ENCODE results near the gene ADORA3. TPM values are rescaled to one million over a fixed set of nuclear protein-coding genes. Genes with fewer than 3 reads are reported as not detected.
"Not testable (repeated sequence)": the region's sequence is repeated elsewhere in the genome, so short reads cannot be mapped to it uniquely, and the experiment has no call there.

Gene ADORA3
- polyA plus RNA-seq (2012; ENCODE audit: insufficient read depth, insufficient read length, low read depth) = not detected

DNA sequence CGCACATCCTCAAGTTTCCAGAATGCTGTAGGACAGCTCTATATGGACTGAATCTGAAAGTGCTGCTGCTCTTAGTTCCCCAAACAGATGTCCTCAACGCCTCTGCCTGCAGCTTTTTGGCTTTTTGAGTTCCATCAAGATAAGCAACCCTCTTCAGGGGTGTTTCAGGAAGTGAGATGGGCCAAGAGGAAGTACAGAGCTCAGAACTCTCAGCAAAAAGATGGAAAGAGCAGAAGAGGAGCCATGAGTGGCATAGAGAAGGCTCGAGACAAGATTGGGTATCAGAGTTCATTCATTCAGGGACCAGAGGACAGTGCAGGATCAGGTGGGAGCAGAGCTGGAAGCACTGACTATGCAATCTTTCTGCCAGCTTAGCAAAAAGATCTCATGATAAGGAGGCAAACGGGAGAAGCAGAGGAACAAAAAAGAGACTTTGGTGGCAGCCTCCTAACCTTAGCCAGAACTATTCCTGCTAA is at the start of gene ADORA3, which contains the start of gene TMIGD3:
TSS of gene ADORA3 (minus strand) at position 49 of the 476 bp plus-strand sequence. CDS start 279 bp downstream, outside the sequence.
TSS of gene TMIGD3 (minus strand) at position 49 of the 476 bp plus-strand sequence. CDS start 279 bp downstream, outside the sequence.
- H3K27me3 ChIP-seq = 0 out of 2 replicates have a peak, but pooled peaks cover 2% of the 10 kb centered on the region
- H3K4me1 ChIP-seq = no peaks in the 10 kb centered on the region
- H3K36me3 ChIP-seq = no peaks in the 10 kb centered on the region
- no peak within 1 kb of the TSS for H3K4me3 ChIP-seq (ENCODE audit: low read depth, low read length)
- DNase-seq = no peak
- no peaks in the 10 kb centered on the region for H3K9me3 ChIP-seq
- TF ChIP-seq CTCF (IDR thresholded peaks at IDR 0.05; ENCODE audit: low read depth, low read length) = no peak

DNA sequence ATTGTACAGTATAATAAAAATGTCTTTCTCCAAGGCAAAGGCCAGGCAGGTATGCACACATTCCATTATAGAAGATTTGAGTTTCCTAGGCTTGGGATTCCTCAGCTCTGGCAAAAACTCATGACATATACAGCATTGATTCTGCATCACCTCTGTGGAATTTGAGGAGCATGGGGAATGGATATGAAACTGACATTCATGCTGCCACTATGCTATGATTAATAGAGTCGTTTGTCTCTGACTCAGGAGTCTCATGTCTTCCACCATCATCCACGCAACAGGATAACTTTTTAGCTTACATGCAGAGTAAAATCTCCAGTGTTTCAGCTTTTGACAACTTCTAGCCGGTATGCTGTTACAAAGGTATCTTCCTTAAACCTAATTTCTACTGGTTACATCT is 49.8 kb upstream of the ADORA3 start:
- Histone ChIP-seq H3K36me3 (no peaks in the 10 kb centered on the region), H3K4me3 (ENCODE audit: low read depth, low read length) (no peak overlapping the region), H3K9me3 (no peaks in the 10 kb centered on the region), H3K27me3 (peaks cover 3% of the 10 kb centered on the region), H3K4me1 (no peaks in the 10 kb centered on the region)
- no peak for DNase-seq
- TF ChIP-seq CTCF (IDR thresholded peaks at IDR 0.05; ENCODE audit: low read depth, low read length) = no peak

- Histone ChIP-seq H3K9me3 (no peaks in the 10 kb centered on the region), H3K4me3 (ENCODE audit: low read depth, low read length) (no peak overlapping the region), H3K4me1 (no peaks in the 10 kb centered on the region), H3K36me3 (no peaks in the 10 kb centered on the region), H3K27me3 (peaks cover 8% of the 10 kb centered on the region)
- DNase-seq = no peak
- TF ChIP-seq CTCF (IDR thresholded peaks at IDR 0.05; ENCODE audit: low read depth, low read length) = no peak
These were observed 49.2 kb upstream of the ADORA3 start for GRCh38 chr1:111552587-111552986.

DNA sequence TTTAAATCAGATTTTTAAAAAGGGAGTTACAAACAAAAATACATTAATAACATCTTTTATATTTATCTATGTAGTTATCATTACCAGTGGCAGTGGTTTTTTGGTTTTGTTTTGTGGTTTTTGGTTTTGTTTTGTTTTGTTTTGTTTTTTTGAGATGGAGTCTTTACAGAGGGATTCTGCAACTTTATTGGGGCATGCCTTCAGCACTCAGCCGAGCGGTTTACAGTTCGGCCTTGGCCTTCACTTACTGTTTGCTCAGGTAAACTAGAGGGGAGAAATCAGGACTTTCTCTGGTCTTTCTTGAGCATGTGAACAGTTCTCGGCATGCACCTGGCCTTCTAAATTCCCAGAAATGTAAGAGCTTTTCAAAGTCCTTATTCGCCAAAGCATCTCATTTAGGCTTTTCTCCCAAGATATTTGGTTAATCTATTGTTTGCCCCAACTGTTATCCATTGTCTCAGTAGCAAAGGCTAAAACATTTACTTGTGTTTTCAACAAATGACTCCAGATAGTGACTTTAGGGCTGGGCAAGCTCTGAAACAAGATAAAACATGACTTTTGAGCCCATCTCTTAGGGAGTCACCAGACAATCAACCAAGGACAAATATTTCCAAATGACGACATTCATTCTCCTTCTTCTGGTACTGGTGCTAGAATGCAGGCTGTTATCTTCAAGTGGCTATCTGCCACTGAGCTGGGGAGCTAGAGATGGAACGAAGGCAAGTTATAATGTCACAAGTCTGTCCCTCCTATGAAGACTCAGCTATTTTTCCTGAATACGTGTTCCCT is 48.4 kb upstream of the ADORA3 start:
- Histone ChIP-seq H3K4me1 (no peaks in the 10 kb centered on the region), H3K9me3 (no peaks in the 10 kb centered on the region), H3K27me3 (peaks cover 11% of the 10 kb centered on the region), H3K4me3 (ENCODE audit: low read depth, low read length) (no peak overlapping the region), H3K36me3 (no peaks in the 10 kb centered on the region)
- no peak for DNase-seq
- TF ChIP-seq CTCF (IDR thresholded peaks at IDR 0.05; ENCODE audit: low read depth, low read length) = no peak

DNA sequence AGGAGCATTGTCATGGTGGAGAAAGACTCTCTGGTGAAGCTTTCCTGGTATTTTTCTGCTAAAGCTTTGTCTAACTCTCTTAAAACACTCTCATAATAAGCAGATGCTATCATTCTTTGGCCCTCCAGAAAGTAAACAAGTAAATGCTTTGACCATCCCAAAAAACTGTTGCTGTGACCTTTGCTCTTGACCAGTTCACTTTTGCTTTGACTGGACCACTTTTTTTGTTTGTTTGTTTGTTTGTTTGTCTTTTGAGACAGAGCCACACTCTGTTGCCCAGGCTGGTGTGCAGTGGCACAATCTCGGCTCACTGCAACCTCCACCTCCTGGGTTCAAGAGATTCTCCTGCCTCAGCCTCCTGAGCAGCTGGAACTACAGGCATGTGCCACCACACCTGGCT is 44.4 kb upstream of the ADORA3 start:
- H3K9me3 ChIP-seq; H3K4me1 ChIP-seq; DNase-seq; H3K36me3 ChIP-seq; H3K4me3 ChIP-seq (ENCODE audit: low read depth, low read length): not testable (repeated sequence)
- H3K27me3 ChIP-seq = peaks cover 27% of the 10 kb centered on the region

DNA sequence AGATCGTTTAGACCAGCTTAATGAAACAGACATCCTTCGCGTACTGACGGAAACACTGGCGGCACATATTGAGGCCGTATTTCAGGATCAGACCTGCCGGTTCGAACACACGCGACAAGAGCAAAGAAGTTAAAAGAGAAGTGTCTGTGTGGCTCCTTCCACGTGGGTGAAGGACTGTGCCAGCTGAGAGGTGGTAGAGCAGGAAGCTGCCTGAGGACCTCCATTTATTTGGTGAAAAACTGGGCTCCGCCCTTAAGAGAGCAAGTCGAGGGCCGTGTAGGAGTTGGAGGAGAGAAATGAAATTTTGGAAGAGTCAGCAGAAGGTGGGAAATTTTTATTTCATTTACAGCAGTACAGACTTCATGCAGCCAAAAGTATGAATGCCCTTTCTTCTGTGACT is 38.8 kb upstream of the ADORA3 start:
- H3K27me3 ChIP-seq = peaks cover 16% of the 10 kb centered on the region
- H3K4me3 ChIP-seq (ENCODE audit: low read depth, low read length) = no peak overlapping the region
- no peak for TF ChIP-seq CTCF (IDR thresholded peaks at IDR 0.05; ENCODE audit: low read depth, low read length)
- DNase-seq = no peak
- H3K36me3 ChIP-seq = no peaks in the 10 kb centered on the region
- no peaks in the 10 kb centered on the region for H3K4me1 ChIP-seq
- no peaks in the 10 kb centered on the region for H3K9me3 ChIP-seq

Data from BE2C (cell line).